Stimulated activated CD8-positive, alpha-beta memory T cell treated with anti-CD3 and anti-CD28 coated beads, Interleukin-12 subunit alpha, Interleukin-12 subunit beta, amount 100 ng/mL, for 24 hours (primary cell): ENCODE results near the gene HAL.
A peak's percentile ranks its signal among the peaks of the same experiment; 100 is the strongest.
"Not testable (repeated sequence)": the region's sequence is repeated elsewhere in the genome, so short reads cannot be mapped to it uniquely, and the experiment has no call there.

ENCODE experiments used
- DNase-seq: peaks from one replicate; pipeline ENCODE4 v3.0.0-alpha.2; 2020; ENCODE audit errors: extremely low read depth

HAL gene

DNA sequence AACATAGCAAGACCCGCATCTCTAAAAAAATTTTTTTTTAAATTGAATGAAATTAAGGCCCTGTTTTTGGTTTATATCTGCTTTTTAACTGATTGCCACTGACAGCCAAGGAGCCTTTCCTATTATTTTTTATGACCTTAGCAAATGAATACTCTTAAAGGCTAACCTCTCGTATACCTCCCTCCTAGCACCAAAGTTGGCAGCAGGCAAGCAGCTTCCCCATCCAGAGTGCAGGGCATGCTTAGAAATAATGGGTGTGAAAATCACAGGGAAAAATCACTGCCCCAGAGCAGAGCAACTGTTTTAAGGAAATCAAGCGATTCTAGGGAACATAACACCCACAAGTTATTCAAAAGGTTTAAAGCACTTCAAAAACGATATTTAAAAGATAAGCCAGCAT lies 20.7 kb downstream of the HAL start:
- no peak for DNase-seq

DNA sequence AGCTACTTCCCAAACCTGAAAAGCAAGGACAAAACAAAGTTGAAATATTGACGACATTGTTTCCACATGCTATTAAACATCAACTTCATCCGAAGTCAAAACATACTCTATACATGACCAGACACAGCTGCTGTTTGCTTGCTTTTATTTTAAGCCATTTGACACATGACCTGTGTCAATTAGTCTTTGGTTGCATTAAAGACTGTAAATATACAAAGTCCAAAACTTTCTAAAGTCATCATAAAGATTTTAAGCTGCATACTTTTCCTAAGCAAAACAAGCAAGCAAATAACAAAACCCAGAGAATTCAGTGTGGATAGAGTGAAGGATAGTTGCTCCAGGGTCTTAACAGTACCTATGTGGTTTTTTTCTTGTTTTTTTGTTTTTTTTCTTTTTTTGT lies 21.8 kb downstream of the HAL start:
- DNase-seq, result no peak

DNA sequence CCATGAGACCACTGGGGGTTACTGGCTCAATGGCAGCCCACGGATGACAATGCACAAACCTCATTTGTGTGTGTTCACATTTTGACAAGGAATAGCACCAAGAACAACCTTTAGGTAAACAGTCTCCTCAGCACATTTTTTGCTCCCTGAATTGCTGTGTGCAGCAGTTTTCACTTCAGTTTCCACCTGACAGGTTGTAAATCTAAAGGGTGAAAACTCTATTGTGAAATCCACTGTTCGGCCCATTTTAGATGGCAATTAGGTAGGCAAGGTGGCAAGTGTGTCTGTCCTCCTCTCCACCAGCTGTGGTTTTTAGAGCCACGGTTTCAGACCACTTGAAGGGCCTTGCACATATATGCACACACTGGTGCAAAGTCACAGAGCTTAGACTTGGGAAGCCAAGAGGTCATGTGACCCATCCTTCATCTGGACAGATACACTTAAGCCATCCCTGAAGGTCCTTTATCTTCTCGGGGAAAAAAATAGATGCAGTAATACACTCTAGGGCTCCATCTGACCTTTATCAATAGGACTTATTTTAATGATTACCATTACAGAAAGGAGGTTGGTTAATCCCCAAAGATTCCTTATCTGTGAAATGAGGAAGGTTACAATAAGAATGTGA lies 23.2 kb downstream of the HAL start:
- DNase-seq, result no peak

DNA sequence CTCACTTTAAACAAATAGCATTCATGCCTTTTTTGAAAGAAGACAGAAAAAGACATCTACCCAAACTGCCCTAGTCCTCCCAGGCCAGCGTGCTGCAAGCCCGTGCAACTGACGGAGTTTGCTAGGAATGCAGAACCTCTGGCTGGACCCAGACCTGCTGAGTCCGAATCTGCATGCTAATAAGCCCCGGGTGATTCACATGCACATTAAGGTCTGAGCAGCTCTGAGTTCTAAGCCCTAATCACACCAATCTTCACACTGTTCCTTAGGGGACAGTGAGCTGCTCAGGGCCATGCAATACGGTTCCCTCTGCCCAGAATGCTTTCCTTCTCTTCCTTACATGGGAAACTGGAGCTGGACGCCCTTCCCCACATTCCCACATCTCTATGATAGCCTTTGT lies 25.2 kb downstream of the HAL start:
- no peak for DNase-seq

DNA sequence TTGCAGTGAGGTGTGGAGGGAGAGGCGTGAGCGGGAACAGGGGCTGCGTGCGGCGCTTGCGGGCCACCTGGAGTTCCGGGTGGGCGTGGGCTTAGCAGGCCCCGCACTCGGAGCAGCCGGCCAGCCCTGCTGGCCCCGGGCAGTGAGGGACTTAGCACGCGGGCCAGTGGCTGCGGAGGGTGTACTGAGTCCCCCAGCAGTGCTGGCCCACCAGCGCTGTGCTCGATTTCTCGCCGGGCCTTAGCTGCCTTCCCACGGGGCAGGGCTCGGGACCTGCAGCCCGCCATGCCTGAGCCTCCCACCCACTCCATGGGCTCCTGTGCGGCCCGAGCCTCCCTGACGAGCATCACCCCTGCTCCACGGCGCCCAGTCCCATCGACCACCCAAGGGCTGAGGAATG lies 27.0 kb downstream of the HAL start:
- not testable (repeated sequence) for DNase-seq

DNA sequence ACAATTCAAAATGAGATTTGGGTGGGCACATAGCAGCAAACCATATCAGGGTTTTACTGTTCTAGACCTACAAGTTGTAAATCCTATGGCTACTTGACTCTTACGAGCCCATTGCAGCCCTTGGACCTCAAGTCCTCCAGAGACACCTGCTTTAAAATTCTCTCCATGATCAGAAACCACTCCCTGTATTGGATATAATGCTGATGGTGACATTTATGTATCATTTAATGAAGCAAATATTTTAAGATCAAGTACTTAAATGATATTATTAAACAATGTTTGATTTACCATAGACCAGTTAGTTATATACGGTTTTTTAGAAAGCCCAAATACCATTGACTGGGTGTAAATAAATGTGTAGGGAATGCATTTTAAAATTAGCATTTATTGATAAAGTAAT lies 28.8 kb downstream of the HAL start:
- DNase-seq, result no peak

DNA sequence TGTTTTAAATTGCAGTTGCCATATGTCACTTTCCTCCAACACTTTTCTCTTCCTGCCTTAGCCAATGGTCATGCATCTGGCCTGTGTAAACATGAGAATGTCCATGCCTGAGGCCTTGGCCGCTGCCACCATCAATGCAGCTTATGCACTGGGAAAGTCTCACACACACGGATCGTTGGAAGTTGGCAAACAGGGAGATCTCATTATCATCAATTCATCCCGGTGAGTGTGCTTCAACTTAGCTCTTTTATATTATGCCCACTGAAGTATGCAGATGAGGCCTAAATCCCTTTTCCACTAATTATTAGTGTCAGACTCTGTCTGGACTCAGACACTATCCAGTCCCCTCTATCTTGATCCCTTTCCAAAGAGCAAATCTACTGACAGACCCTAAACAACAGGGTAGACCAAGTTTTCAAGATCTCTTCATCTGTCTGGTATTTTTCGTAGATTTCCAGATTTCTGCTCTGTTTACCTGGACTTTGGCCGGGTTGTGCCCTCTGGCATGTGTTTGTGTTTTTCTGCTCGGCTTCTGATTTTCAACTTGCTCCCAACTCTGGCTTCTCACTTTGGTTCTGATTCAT lies 29.8 kb downstream of the HAL start:
- no peak for DNase-seq

DNA sequence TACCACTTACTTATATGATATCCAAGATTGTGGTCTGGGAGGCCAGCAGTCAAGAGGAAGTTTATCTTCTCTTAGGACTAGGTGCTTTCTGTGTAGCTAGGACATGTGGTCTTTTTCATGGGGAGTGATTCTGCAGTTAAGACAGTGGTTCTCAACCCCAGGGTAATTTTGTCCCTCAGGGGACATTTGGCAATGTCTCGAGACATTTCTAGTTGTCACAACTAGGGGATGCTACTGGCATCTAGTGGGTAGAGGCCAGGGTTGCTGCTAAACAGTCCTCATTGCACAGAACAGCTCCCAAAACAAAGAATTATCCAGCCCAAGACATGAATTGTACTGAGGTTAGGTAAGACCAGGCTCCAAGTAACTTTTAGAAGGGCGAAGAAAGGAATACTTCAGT lies 33.0 kb downstream of the HAL start:
- no peak for DNase-seq

DNA sequence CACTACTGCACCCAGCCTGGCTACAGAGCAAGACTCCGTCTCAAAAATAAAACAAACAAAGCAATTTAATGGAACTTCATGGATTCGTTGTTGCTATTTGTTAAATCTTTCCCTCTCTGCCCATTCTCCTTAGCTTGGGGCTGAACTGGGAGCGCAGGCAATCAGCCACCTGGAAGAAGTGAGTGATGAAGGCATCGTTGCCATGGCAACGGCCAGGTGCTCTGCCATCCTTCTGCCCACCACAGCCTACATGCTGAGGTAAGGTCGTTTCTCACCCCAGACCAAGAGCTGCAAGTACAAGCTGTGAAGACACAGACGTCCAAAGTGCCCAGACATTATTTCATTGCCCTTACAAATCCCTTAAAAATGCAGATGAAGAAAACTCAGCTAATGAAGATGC lies 33.9 kb downstream of the HAL start:
- no peak for DNase-seq

DNA sequence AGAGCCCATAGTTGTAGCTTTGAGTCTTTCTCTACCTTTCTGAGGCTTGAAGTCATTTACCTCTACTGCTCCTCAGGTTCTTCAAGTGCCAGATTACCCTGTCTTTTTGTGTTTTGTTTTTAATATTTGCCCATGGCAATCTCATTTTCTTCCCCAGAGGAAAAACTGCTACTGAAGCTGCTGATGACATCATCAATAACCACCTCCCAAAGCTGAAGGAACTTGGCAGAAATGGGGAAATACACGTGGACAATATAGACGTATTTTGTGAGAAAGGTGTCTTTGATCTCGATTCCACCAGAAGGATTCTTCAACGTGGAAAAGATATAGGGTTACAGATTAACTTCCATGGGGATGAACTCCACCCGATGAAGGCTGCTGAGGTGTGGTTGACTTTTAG lies 35.9 kb downstream of the HAL start:
- DNase-seq, result no peak

DNA sequence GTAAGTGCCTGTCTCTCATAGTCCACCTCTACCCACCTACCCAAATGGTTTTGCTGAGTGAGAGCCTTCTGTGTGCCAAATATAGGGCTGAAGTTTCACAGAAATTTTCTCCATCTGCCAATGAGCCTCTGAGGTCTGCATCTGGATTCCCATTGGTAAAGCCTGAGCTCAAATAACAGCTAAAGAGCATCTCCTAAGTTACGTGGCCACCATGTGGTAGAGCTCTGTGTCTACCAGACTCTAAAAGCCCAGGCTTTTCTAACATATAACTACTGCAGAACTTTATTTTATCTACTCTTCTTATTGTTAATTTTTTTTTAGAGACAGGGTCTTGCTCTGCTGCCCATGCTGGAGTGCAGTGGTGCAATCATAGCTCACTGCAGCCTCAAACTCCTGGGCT lies 37.0 kb downstream of the HAL start:
- no peak for DNase-seq

DNA sequence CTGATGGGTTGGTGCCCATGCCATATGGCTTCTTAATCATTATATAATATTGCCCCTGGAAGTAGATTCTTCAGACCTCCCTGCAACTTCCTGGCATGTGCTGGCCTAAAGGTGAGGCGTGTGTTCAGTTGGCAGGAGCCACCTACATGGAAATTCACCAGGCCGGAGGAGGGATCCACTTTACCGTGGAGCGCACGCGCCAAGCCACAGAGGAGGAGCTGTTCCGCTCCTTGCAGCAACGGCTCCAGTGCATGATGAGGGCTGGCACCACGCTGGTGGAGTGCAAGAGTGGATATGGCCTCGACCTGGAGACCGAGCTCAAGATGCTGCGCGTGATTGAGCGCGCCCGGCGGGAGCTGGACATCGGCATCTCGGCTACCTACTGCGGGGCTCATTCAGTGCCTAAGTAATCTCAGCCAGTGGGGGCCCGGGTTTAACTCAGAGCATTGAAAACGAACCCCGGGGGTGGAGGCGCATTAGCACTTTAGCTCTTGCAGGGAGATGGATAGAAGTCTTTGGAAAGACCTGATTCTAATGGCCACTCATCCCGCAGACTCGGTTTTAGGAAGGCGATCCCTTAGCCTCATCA lies 39.5 kb downstream of the HAL start:
- DNase-seq, result no peak

DNA sequence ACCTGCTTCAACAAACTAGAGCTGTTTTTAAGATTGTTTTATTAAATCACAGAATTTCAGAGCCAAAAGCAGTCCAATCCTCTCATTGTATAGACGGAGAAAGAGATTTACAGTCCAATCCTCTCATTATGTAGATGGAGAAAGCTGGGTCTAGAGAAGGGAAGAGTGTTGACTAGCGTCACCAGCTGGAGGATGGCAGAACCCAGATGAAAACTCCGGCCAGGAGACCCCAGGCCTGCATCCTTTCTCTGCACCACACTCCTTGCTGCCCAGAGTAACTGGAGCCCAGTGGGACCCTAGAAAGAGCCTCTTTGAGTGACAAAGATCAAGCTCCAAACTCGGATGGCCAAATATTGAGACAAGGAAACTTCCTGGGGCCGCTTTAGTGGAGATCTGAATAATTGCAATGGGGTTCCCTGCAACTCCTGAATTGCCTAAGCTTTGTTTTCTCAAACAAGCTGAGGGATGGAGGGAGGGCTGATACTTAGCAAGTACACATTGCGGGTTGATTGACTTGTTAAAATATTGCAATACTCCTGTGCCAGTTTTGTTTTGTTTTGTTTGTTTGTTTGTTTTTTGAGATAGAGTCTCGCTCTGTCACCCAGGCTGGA lies 40.5 kb downstream of the HAL start:
- no peak for DNase-seq

DNA sequence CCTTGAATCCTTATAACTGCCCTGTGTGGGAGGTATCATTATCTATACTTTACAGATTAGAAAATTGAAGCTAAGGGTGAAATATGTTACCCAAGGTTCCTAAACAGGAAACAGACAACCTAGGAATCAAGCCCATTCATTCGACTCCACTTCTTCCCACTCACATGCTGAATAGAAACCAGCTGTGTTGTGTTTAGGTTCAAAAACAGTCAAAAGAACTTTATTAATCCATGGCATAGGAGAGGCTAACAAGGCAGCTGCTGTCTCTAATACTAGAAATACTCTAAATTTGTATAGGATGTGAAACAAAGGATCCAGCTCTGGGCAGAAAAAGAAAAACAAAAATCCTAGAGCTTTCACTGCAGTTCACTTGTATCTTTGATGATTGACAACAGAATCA lies 43.1 kb downstream of the HAL start:
- DNase-seq, result no peak

DNA sequence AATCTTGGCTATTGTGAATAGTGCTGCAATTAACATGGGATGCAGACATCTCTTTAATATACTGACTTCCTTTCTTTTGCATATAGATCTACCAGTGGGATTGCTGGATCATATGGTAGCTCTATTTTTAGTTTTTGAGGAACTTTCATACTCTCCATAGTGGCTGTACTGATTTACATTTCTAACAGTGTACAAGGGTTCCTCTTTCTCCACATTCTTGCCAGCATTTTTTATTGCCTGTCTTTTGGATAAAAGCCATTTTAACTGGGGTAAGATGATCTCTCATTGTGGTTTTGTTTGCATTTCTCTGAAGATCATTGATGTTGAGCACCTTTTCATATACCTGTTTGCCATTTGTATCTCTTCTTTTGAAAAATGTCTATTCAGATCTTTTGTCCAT lies 44.6 kb downstream of the HAL start:
- no peak for DNase-seq

DNA sequence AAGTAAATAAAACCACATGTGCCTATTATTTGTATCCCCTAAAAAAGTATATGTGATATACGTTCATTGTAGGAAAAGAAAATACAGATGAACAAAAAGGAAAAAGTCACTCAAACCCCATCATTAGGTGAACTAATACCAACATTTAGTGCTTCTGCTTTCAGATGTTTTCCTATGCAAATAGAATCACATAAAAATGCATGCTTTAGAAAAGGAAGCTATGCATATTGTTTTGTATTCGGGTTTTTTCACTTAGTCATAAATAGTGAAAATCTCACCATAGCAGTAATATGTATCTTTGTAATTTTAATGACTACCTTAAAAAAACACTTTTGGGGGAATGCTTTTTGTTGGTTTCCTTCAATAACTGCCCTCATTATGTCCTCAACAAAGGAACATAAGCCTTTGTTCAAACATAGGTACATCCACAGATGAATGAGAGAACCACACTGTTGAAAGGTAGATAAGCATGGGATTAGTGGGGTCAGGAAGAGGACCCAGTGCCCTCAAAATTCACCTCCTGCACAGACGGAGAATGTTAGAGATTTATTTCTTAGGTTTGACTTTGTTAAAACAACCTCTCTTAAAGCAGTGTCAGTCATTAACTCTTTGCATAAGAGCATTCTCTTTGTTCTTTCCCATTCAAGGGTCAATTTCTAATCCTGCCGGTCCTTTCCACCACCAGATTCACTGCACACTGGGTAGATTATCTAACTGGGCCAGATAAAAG lies 46.5 kb downstream of the HAL start:
- DNase-seq, result no peak

DNA sequence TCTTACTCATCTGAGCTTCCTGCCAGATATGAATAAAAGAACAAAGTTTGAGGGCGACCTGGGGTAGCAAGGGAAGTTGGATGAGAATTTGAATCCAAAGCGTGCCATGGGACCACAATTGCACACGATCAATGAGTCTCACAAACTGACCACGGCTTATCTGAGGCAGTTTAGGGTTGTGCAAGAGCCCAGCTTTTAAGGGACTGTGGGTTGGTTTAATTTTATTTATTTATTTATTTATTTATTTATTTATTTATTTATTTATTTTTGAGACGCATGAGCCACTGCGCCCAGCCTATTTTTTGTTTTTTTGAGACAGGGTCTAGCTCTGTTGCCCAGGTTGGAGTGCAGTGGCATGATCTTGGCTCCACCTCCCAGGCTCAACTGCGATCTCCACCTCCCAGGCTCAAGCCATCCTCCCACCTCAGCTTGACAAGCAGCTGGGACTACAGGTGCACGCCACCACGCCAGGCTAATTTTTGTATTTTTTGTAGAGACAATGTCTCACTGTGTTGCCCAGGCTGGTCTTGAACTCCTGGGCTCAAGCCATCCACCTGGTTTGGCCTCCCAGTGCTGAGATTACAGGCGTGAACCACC lies 51.9 kb downstream of the HAL start:
- no peak for DNase-seq

DNA sequence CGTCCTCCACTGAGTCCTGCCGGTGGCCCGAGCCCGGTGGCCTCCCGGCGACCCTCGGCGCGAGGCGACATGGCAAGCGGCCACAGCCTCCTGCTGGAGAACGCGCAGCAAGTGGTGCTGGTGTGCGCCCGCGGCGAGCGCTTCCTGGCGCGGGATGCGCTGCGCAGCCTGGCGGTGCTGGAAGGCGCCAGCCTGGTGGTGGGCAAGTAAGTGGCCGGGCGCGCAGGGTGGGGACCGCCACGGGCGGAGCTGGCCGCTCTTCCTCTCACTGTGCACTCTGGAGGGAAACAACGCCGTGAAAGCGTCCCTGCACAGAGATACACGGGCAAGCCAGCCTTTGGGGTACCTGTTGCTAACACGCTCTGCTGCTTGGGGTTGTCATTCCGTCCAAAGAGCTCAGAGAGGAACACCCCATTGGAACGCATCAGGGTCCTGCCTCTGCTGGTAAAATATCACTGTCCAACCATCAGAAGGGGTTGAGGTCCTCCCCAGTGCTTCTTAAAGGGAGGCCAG lies 52.8 kb downstream of the HAL start, which contains the start of gene AMDHD1:
AMDHD1 (plus strand) TSS at position 2 of the 513 bp plus-strand sequence; CDS start at position 70, 68 bp downstream.
- peak; percentile 17 for DNase-seq

DNA sequence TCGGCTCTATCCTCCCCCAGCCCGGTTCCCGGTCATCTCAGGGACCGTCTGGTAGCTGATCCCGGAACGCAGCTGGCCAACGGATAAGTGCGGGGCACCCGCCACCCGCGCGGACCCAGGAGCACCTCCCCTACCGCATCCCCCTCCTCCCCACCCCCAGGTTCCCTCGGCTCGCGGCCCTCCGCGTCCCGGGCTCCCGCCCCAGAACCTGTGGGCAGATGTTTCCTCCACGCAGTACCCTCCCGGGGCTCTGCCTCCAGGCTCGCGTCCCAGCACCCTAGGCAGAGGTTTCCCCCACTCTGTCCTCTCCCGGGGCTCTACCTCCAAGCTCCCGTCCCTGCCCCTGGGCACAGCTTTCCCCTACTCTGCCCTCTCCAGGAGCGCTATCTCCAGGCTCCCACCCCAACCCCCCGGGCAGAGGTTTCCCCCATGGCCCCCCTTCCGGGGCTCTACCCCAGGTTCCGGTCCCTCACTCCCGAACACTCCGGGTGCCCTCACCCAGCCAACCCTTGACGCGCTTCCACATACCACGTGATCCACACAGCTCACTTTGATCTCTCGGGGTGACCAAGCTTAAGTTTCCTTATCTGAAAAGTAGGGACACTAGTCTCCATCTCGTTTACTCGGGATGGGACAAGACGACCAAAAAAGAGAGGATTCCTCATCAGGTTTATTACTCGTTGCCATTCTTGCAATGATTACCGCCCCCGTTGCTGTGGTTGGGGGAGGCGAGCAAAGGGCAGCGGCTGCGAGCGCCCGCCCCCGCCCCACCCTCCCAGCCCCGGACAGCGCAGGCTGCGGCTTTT lies 53.4 kb downstream of the HAL start, which contains the start of gene CCDC38:
CCDC38 (minus strand) TSS at position 91 of the 806 bp plus-strand sequence. CDS start 6,105 bp downstream, outside the sequence.
- peak; percentile 61 for DNase-seq

DNA sequence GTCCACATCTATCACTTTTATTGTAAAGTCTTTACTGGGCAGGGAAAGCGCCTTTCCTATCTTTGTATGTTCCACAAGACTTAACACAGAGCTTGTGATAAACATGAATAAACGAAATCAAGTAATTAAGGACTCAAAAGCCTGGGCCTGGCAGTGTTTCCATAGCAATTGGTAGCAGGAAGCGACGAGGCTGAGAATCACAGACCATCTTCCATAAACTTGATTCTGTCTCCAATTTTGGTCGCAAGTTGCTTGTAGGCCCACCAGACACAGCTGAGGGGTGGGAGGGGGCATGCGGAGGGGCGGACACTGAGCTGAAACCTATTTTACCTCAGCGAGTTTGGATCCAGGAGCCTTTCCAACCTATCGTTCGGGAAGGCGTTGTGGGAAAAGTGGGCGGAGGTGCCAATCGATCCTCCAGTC lies 54.0 kb downstream of the HAL start:
- DNase-seq, result no peak

DNA sequence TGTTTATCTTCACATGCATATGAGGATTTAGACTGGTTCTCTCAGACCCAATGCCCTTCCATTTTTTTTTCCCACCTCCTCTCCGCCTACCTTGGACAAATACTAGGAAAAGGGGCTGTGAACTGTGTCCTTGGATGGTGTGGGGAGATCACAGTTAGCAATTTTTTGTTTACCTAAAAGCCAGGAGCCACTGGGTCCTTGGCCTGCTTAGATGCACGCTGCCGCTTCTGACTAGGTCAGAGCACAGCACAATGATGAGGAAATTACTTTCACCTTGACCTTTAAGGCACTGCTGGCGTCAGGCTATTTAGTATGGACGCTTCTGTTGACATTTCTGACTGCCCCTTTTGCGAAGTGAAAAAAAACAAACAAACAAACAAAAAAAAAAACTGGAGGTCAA lies 55.6 kb downstream of the HAL start:
- no peak for DNase-seq
